NB4 (cell line): ENCODE results near the gene LRRC1.

Source experiments
- CTCF ChIP-seq: IDR thresholded peaks from one replicate; pipeline ENCODE4 v1.5.1; 2012; ENCODE audit warnings: low read depth, low read length
- MYC ChIP-seq: IDR thresholded peaks from 2 replicates; pipeline ENCODE4 v1.6.1; 2011; ENCODE audit warnings: low read depth, low read length
- POLR2A ChIP-seq: IDR thresholded peaks from 2 replicates; pipeline ENCODE4 v1.6.1; 2011; ENCODE audit warnings: mild to moderate bottlenecking; ENCODE audit not compliant: insufficient read length; ENCODE audit errors: extremely low read depth
- TF ChIP-seq, protein P1 (sequence below): IDR thresholded peaks from 2 replicates; pipeline ENCODE4 v1.6.1; 2011; ENCODE audit warnings: low read depth, low read length

DNA sequence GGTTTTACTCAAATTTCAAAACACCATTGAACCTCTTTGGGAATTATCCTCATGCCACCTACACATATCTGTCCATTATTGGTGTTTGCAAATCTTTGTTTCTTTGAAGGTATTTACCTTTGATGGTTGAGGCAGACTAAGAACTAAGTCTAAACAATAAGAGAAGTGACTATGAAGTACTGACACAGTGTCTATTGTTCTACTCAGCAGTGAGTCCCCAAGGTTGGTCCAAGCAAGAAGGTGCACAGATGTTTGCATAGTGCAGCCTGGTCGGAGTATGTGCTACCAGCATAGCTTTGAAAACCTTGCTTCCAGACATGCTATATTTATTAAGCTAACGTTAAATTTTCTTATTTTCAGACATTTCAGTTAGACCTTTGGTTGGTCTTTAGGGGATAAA, 19.5 kb downstream of the LRRC1 start:
- TF ChIP-seq CTCF: no peak
- TF ChIP-seq POLR2A: no peak
- TF ChIP-seq MYC: no peak
- TF ChIP-seq, protein P1, sequence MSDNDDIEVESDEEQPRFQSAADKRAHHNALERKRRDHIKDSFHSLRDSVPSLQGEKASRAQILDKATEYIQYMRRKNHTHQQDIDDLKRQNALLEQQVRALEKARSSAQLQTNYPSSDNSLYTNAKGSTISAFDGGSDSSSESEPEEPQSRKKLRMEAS: no peak
